GM18511 (cell line): ENCODE data around the gene TDRD3.

Experiments
- ATAC-seq: cut with Tn5 transposase; IDR thresholded peaks from one replicate; pipeline ENCODE4 v1.9.1; 2021; ENCODE audit warnings: mild to moderate bottlenecking, moderate library complexity; ENCODE audit not compliant: unreplicated experiment

Gene TDRD3

DNA sequence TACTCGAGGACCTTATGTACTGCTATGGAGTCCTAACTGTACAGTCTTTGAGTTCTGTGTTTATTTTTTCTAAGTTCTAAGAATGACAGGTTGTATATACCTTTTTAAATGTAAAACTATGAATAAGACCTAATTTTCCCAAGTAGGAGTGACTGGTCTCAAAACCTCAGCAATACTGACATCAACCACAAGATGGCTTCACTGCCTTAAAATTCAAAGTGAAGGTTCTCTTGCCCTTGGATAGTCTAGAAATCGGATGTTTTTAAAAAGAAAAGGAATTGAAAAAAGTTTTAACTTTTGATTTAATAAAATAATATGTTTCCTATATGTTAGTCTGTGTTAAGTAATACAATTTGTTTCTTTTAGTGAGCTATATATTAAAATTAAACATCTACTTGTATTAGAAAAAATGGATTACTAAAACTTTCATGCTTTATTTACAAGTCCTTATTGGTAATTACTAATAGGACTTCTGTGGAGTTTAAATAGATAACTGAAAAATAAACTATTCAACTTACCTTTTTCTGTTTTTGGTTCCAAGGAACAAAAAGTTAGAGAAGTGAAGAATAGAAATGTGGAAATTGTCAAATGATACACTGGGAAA lies 52.0 kb downstream of the TDRD3 start:
- peak; percentile 89 for ATAC-seq

DNA sequence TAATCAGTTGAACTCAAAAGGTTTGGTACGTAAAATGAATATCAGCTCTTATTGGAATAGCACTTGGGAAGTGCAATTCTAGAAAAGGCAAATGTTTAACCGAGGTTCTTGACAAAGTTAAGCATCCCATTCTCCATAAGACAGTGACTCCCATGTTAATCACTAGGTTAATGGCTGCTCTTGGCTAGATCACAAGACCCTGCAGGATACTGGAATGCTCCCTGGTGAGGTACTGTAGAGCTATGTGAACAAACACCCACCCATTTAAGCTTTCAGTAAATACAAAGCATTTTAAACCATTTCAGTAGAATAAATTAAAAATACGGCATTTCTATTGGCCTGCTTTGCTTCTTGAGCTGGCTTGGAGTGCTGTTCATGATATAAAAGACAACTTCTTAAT lies 56.5 kb downstream of the TDRD3 start:
- no peak for ATAC-seq

DNA sequence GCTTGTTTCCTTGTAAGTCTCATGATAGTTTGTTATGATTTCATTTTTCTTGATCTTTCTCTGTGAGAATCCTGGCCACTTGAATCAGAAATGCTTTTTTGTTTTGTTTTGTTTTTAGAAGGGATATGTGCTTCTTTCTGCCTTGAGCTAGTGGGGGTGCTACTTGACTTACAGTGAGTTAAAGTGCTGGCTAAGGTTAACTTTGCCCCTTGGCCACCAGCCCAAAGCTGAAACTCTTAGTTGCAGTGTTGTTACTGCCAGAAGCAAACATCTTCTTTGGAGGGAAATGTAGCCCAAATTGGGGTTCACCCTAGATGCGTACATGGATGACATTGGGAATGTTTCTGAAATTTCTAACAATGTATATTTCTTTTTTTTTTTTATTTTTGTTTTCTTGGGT lies 57.4 kb downstream of the TDRD3 start:
- no peak for ATAC-seq

DNA sequence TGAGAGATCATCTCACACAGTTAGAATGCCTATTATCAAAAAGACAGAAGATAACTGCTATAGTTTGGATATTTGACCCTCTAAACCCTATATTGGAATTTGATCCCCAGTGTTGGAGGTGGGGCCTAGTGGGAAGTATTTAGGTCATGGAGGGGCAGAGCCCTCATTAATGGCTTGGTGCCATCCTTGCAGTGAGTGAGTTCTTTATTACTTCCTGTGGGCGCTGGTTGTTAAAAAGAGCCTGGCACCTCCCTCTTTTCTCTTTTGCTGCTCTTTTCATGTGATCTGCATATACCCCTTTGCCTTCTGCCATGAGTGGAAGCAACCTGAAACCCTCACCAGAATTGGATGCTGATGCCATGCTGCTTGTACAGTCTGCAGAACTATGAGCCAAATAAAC lies 66.8 kb downstream of the TDRD3 start:
- no peak for ATAC-seq

DNA sequence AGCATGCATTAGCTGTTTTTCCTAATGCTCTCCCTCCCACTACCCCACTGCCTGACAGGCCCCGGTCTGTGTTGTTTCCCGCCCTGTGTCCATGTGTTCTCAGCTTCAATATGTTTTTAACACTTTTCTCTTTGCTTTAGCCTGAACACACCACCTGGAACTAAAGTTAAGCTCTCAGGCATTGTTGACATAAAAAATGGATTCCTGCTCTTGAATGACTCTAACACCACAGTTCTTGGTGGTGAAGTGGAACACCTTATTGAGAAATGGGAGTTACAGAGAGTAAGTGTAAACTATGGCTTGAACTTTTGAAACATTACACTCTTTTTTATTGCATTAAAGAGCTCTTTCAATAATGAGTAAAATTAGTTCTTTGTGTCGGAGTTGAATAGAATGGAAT lies 70.1 kb downstream of the TDRD3 start:
- ATAC-seq = no peak

DNA sequence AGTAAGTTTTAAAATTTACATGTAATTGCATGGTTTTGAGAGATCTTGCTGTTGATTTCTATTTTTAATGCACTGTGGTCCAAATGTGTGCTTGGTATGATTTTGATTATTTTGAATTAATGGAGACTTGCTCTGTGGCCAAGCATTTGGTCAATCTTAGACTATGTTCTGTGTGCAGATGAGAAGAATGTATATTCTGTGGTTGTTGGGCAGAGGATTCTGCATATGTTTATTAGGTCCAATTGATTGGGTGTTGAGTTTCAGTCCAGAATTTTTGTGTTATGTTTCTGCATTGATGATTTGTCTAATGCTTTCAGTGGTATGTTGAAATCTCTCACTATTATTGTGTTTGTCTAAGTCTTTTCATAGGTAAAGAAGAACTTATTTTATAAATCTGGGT lies 82.3 kb downstream of the TDRD3 start:
- ATAC-seq = no peak

DNA sequence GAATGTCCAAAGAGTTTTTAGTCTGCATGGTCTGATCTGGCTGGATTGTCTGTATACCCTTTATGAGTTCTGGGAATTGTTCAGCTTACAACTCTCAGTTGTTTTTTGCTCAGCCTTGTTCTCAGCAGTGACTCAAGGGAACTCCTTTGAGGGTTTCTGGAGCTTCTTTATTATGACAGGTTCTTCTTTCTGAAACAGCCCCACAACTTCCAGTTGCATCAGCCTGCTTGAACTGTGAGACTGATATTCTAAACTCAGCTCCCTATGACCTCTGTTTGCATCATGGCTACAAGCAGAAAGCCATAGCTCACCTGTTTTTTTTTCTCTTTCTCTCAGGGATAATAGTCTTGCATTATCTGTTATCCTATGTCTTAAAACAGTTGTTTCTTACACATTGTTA lies 85.0 kb downstream of the TDRD3 start:
- ATAC-seq = no peak

DNA sequence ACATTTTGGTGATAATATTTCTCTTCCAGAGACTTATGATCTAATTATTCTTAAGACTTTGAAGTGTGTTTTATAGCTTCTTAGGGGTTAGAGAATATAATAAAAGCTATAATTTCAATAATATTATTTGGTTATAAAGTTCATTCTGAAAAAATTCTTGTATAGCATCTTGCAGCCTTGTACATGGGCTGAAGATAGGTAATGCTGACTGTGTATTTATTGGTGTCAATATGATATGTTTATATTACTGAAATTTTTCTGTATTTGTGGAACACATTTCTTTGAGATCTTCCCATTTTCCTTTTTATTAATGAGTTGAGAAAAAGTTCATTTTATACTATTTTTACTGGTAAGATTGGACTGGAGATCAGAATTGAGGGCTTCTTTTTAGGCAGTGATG lies 87.8 kb downstream of the TDRD3 start:
- no peak for ATAC-seq

DNA sequence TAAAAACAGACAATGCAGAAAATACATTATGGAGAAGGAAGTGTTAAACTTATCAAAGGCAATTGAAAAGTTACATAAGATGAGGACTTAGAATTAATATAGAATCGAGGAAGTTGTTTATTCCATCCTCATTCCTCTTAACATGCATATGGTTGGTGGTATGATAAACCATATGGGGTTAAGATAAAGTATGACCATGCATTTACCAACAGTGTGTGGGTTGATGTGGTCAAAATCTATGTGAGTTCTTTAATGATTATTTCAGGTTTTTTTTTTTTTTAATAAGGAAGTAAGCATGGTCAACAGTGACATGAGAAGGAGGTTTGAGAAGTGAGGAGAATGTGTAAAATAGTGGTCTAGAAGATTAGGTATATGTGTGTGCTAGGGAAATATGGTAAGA lies 94.5 kb downstream of the TDRD3 start:
- no peak for ATAC-seq

DNA sequence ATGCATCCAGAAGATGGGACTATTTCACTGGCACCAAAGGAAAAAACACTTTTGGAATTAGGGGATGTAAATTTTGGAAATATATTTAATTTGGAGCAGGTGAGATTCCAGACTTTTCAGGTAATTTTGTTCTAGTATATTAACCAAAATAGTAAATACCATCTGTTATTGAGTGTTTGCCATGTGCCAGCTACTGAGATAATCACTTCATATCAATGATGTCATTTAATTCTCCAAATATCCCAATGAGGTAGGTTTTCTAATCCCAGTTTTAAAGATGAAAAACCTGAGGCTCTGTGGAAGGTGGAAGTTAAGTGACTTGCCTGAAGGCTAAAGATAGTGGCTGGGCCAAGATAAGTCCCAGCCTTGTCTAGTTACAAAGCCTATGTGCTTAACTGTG lies 95.2 kb downstream of the TDRD3 start:
- no peak for ATAC-seq

DNA sequence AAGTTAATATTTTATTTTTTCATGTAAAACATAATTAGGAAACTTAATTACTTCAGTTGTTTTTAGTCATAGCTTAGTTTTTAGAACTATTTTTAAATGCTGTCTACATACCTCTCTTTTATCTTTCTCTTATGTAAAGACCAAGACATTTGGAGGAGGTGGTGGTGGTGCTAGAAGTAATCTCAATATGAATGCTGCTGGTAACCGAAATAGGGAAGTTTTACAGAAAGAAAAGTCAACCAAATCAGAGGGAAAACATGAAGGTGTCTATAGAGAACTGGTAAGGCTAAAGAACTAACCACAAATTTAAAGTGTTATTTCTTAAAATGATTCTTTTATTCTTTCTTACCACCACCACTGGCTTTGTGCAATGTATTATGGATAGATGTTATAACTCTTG lies 97.3 kb downstream of the TDRD3 start:
- ATAC-seq = no peak

DNA sequence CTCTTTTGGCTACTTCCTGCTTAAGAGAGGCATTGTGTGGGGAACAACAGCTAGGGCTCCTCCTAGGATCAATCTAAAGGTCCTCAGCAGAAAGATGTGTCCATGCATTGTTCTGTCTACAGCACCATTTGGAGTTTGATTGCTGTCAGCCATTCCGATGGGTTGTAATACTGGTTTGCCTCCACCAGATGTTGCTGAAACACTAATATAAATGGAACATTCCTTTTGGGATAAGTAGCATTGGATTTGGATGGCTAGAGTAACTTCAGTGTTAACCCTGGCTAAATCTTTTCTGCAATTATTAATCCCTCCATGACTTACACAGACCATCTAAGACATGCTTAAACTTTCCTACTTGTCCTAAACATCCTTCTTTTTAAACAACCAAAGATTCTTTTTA lies 104.2 kb downstream of the TDRD3 start:
- ATAC-seq = no peak

DNA sequence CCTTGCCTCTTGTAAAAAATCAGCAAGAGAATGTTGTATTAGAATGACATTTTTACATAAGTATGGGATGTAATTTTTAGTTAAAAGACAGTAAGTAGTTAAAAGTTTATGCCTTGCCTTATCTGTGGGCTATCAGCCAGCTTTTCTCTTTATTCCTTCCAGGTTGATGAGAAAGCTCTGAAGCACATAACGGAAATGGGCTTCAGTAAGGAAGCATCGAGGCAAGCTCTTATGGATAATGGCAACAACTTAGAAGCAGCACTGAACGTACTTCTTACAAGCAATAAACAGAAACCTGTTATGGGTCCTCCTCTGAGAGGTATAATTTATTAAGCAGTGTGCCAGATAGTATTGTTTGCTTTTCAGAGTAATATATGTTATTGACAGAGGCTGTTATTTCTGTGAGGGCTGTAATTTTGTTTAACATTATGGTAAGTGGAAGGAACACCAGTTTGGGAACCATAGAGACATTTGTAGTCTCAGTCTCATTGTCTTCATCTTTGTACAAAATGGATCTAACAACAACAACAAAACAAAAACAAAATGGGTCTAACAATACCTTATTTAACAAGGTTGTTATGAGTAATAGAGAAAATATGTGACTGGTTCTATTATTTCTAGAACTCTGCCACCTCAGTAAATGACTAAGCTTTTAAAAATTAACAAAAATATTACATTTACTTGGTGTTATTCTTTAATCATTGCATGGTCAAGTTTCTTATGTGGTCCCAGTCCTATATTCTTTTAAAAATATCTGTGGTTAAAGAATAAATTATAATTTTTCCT lies 112.8 kb downstream of the TDRD3 start:
- ATAC-seq = no peak

DNA sequence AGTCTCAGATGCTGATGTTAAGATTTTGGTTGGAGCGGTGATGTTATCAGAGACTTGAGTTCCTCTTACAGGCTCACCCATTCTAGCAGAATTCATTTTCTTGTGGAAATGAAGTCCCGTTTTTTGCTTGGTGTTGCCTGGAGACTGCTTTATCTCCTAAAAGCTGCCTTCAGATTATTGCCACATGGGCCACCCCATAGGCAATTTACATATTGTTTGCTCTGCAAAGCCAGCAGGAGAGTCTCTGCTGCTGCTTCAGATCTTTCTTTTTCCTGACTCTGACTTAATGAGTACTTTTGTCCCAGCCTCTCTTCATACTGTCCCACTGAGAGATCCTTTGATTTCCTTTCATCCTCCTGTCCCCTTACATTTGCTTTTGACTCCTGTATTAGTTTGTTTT lies 114.6 kb downstream of the TDRD3 start:
- no peak for ATAC-seq

DNA sequence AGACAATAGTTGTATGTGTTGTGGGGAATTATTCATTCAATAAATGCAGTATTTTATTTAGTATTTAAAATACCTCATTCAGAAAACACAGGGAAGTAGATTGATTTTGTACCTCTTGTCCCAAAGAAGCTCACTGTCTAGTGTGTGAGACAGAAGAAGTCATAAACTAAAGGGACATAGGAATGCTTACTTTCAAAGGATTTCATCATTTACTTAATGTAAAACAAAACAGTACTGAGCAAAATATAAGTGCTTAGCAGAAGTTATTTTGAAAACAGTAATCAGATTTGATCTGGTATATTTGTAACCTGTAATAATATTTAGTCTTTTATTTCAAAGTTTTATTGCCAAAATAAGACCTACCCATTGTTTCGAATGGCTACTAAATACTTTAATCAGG lies 117.9 kb downstream of the TDRD3 start:
- no peak for ATAC-seq

DNA sequence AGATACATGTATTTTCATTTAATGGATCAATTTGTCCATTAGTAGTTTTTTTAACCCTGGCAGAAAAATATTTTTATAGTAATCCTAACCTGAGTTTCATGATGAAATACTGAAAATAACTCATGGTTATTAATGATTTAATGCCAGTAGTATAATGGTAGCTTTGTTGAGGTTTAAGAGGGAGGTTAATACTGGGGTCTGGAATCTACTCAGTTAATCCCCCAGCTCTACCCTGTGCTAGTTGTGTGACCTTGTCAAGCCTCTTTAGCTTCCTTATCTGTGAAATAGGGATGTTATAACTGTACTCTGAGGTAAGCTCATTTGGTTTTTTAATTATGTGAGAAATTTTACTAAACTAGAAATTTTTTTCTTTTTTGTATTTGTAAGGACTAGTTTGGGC lies 122.5 kb downstream of the TDRD3 start:
- no peak for ATAC-seq

DNA sequence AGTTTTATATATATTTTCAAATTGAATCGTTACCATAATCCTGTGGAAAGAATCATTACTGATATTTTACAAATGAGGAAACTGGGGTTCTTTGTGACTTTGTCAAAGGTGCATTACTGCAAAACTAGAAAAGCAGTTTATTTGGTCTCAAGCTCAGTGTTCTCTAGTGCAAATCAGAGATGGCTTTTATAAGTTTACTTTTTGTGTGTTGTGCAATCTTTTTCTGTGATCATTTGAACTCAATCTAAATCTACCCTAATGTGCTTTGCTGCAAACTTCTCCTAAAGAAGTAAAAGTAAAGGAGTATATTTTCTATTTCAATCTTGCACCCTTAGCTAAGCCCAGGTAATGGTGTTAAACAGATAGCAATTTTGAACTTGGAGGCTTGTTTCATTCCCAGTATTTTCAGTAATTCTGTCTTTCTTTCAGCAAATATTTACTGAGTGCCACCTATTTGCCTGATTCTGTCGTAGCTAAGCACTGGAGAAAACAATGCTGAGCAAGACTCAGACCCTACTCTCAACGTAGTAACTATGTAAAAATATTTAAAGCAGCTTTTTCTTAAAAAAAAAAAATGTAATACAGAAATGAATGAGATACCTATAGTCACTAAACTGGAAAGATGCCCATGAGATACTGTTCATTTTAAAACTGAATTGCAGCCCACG lies 124.0 kb downstream of the TDRD3 start:
- no peak for ATAC-seq

DNA sequence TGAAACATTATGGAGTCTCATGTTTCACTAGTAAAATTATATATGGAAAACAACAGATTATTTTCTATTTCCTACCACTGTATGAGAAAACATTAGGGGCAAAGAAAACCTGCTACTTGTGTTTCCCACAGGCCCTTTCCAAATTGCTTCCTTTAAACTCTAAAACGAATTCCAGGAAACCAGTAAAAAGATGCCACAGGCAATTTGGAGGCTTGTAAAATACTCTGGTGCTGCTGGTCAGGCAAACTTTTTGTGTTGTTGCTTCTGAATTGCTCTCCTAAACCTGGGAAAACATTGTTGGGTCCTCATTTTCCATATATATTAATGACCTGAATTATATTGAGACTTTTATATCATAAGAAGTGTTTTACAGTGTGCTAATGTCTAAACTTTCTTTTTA lies 141.5 kb downstream of the TDRD3 start:
- no peak for ATAC-seq

DNA sequence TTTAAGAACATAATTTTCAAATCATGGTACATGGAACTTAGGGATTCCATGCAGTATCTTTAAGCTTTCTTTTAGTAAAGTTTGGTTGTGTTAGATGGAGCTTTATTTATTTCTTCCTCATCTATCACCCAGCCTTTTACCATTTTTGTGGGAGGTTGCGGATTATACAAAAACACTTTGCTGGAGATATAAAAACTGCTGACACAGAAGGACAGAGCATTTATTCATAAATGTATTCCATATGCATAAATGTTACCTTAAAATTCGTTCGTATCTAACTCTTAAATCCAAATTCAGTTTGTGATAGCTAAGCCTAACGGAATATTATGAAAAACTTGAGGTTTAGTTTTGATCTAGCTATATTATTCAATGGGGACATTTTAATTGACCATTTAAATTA lies 143.3 kb downstream of the TDRD3 start:
- ATAC-seq = no peak

DNA sequence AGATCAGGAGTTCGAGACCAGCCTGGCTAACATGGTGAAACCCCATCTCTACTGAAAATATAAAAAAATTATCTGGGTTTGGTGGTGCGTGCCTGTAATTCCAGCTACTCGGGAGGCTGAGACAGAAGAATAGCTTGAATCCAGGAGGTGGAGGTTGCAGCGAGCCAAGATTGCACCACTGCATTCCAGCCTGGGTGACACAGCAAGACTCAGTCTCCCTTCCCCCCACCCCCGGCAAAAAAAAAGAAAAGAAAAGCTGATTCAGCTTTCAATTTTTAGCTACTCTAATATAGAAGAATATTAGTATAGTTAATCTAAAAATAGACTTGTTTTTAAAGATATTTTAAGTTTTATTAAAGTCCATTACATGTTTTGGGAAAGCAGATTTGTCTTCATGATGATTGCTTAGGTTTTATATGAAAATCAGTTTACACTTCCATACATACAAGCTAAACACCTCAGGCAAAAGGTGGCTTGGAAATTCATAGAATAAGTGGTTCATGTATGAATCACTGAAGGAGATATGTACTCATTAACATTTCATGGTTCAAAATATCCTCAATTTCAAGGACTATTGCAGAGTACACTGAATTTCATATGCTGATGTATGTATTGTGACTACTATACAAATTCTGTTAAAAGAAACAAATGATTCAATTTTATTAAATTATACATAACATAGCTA lies 165.2 kb downstream of the TDRD3 start:
- ATAC-seq = no peak

DNA sequence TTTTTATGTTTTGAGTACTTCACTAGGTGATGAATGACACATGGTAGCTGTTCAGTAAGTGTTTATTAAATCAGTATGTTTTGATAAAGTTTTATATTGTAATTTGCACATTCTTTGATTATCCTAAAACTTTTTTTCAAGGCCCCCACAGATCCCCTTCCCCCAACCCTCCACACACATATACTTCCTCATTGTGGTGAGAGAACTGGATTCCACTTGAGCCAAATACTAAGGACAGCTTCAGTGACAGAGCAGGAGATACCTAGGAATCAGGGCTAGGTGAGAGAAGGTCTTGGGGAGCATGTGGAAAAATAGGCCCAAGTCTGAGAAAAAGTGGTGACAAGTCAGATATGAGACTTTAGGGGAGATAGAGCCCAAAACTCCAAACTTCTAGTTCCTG lies 174.6 kb downstream of the TDRD3 start:
- no peak for ATAC-seq
